Fibroblast of skin of abdomen (primary cell): ENCODE data around the gene NTF4.
"Not testable (repeated sequence)": the region's sequence is repeated elsewhere in the genome, so short reads cannot be mapped to it uniquely, and the experiment has no call there.

Source experiments
- DNase-seq: peaks from one replicate; pipeline ENCODE4 v3.0.0-alpha.2; 2013

Gene NTF4

DNA sequence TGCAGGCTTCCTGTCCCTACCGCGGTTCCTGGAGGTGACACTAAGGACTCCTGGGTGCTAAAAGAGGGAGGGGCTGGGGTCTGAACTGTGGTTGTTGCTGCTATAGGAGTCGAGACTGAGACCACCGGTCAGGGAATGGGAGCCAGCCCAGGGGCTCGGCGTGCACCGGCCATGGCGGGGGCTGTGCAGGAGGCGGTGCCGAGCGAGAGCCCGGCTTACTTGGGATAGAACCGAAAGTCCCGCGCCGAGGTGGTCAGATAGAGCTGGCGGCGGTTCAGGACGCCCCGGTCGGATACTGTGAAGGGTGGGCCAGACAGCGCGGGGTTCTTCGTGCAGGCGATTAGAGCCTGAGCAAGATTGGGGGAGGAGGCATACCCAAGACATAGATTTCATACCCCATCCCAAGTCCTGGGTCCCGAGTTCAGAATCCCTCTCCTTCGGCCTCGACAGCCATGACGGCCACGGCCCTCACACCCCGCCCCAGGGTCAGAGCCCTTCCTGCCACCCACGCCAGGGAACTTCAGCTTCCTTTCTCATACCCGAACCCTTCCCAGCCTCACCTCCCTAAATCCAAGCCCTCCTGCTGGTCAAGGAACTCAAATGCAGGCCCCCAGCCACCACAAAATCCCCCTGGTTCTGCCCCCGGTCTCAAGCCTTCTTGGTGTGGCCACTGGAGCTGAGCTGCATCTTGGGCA, 7.6 kb downstream of the NTF4 start:
- not testable (repeated sequence) for DNase-seq

- peak; percentile 48 for DNase-seq
Measured at GRCh38 chr19:49056101-49056901, 8.3 kb downstream of the NTF4 start.

- DNase-seq, result peak; percentile 69
Measured at GRCh38 chr19:49050376-49051033, 14.1 kb downstream of the NTF4 start.

DNA sequence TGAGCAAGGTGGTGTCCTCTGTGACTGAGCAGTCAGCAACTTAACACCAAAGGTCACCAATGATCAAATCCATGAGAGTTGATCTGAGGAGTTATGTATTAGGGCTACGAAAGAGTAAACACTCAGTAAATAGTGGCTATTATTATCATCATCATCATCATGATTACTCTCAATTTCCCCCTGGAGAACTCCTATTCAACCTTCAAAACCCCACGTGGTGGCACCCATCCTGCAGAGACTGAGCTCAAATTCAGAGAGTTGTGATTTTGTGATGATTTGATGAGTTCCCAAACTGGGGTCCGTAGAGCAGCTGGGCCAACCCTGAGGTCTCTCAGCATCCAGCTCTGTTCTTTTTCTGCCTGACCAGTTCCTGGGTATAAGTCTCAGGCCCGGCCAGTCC, 14.8 kb downstream of the NTF4 start:
- not testable (repeated sequence) for DNase-seq

DNA sequence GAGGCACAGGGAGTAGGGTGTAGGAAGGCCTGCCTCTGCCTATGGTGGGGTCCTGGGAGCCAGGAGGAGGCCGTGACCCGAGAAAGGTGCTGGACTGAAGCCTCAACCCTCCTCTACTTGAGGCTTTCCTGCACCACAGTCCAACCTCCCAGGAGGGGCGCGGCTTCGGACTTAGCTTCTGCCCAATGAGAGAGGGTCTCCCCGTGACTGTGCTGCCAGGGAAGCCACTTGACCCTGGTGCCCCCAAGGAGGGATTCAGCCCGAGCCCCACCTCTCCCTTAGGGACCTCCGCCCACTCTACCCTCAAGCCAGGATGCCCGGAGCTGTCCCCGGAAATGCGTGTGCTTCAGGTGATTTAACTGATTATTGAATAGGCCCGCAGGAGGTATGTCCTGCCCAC, 15.6 kb downstream of the NTF4 start, which contains the start of gene CGB8:
CGB8 (minus strand) TSS at position 101 of the 400 bp plus-strand sequence. CDS start 372 bp downstream, outside the sequence.
- DNase-seq, result not testable (repeated sequence)

GRCh38 chr19:49043548-49043947, 21.1 kb downstream of the NTF4 start, which contains the start of gene CGB5:
TSS of gene CGB5 (plus strand) at chr19:49043848. CDS start at chr19:49044210, 362 bp downstream.
- not testable (repeated sequence) for DNase-seq

DNA sequence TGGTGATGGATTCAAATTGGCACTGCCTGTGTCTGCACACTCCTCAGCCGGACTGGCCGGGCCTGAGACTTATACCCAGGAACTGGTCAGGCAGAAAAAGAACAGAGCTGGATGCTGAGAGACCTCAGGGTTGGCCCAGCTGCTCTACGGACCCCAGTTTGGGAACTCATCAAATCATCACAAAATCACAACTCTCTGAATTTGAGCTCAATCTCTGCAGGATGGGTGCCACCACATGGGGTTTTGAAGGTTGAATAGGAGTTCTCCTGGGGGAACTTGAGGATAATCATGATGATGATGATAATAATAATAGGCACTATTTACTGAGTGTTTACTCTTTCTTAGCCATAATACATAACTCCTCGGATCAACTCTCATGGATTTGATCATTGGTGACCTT, 22.0 kb downstream of the NTF4 start:
- not testable (repeated sequence) for DNase-seq

- no peak for DNase-seq
Measured at GRCh38 chr19:49042177-49042576, 22.4 kb downstream of the NTF4 start.

DNA sequence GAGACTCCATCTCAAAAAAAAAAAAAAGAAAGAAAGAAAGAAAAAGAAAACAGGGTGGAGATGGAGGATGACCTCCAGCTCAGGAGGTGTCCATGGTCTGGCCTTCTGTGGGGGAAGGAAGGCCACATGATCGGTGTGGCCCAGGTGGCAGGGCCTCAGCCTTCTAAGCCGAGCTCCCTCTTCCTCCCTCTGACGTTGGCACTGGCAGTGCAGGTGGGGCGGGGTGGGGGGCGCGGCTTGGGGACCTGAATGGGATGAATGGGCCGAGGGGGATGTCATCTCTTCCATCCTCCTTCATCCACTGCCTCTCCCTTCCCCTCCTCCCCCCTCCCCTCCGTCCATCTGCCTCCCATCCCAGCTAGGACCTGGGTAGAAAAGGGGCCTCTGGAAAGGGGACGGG, 24.9 kb downstream of the NTF4 start:
- not testable (repeated sequence) for DNase-seq

- peak; percentile 72 for DNase-seq
Measured at GRCh38 chr19:49038557-49039276, 25.9 kb downstream of the NTF4 start.

DNA sequence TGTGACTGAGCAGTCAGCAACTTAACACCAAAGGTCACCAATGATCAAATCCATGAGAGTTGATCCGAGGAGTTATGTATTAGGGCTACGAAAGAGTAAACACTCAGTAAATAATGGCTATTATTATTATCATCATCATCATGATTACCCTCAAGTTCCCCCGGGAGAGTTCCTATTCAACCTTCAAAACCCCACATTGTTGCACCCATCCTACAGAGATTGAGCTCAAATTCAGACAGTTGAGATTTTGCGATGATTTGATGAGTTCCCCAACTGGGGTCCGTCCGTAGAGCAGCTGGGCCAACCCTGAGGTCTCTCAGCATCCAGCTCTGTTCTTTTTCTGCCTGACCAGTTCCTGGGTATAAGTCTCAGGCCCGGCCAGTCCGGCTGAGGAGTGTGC, 26.5 kb downstream of the NTF4 start:
- DNase-seq, result not testable (repeated sequence)

- not testable (repeated sequence) for DNase-seq
Measured at GRCh38 chr19:49036815-49037214, 27.8 kb downstream of the NTF4 start, which contains the start of gene CGB1. TSS of gene CGB1 (minus strand) at chr19:49036895. CDS start at chr19:49036711, 184 bp downstream.

GRCh38 chr19:49031642-49032301, 32.8 kb downstream of the NTF4 start, which contains the start of gene CGB2:
TSS of gene CGB2 (plus strand) at chr19:49031890. CDS start at chr19:49032096, 206 bp downstream.
- not testable (repeated sequence) for DNase-seq

- DNase-seq, result not testable (repeated sequence)
Measured at GRCh38 chr19:49030323-49030722, 34.3 kb downstream of the NTF4 start.

GRCh38 chr19:49029749-49030148, 34.9 kb downstream of the NTF4 start:
- peak; percentile 61 for DNase-seq

GRCh38 chr19:49028686-49029085, 35.9 kb downstream of the NTF4 start:
- not testable (repeated sequence) for DNase-seq

DNA sequence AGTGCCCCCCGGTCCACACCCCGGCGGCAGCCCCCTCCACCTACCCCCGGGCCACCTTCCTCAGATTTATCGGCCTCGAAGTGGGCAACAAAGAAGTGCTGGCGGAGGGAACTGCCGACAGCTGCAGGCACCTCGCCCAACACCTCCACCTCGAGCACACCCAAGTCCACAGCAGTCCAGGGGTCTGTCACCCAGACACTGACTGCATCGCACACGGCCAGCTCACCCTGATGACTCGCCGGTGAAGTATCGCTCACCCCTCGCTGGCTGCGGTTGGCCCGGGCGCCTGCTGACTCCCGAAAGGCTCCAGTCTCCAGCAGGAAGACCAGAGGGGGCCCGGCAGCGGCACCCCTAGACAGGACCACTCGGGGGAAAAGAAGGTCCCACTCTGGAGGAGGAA, 39.0 kb downstream of the NTF4 start:
- peak; percentile 36 for DNase-seq

- not testable (repeated sequence) for DNase-seq
Measured at GRCh38 chr19:49025088-49025487, 39.5 kb downstream of the NTF4 start.

- DNase-seq, result not testable (repeated sequence)
Measured at GRCh38 chr19:49024233-49024632, 40.4 kb downstream of the NTF4 start, which contains the start of gene CGB3. TSS of gene CGB3 (minus strand) at chr19:49024333. CDS start at chr19:49023971, 362 bp downstream.

DNA sequence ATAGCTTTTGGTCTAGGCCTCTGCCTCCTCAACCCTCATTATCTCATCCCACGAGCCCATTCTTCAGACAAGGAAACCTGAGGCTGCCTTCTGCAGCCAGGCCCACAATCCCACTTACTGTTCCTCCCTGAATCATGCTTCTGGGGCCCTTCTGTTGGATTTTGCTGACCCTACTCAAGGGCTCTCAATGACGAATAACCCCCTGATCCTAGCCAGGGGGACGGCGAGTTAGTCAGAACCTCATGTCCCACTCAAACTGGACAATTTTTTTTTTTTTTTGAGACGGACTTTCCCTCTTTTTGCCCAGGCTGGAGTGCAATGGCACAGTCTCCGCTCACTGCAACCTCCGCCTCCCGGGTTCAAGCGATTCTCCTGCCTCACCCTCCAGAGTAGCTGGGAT, 42.5 kb downstream of the NTF4 start:
- DNase-seq, result no peak
